ENCODE data around the gene ADRB1.

- TF ChIP-seq GATA2 (IDR thresholded peaks at IDR 0.05; ENCODE audit: low read depth, low read length) (no peak), GATA3 (IDR thresholded peaks at IDR 0.05; ENCODE audit: low read depth, low read length) (no peak)
Measured at GRCh38 chr10:114029655-114030054, 14.0 kb upstream of the ADRB1 start.
